Measurements from ENCODE around the gene SOS1. TPM values are rescaled to one million over a fixed set of nuclear protein-coding genes. Genes with fewer than 3 reads are reported as not detected.
A peak's percentile ranks its signal among the peaks of the same experiment; 100 is the strongest.

Gene SOS1
- total RNA-seq, 2 donors from 2014 or later: 35.0 to 54.1 TPM

DNA sequence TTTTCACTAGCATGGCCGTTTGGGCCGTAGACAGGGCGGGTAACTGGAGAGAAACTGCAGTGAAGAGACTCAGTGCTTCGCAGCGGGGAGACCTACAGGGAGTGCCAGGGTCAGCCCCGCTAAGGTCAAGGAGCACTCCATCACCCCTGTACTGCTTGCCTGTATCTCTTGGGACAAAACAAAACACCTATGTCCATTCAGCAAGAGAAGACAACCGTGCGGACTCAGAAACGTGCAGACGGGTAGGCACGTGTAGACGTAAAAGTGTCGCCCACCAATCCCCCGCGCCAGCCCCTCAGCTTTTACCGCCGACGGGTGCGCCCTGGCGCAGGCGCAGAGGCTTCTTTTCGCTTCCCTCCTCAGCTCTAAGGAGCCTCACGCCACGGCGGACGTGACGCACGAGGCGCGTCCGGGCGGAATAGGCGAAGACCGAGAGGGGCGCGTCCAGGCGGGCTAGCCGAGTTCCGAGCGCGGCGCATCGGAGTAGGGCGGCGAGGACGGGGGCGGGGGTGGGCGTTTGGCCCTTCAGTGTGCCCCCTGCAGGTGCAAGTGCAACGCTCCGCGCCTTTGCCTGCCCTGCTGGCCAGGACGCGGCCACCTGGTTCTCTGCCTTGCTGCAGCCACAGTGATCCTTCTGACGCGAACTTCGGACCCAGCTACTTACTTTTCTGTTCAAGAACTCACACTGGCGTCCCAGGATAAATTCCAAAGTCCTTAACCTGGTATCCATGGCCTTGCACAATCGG lies 3.3 kb upstream of the SOS1 start:
- DNase-seq (ENCODE audit: low spot score): peak; percentile 94
- under 1% methylated on average over 58 of the region's 58 CpGs for WGBS
- intact Hi-C loops (cut with DNase I): loop anchor here (5.0 kb wide), 1 partner anchor 52 kb away; no protein-coding TSS in a partner anchor
- Histone ChIP-seq H3K27ac (peak overlapping the region; percentile 90 to 92), H3K4me3 (peak overlapping the region; percentile 68 to 77), H3K27me3 (replicated peaks; ENCODE audit: insufficient read depth) (no peaks in the 10 kb centered on the region), H3K9me3 (no peaks in the 10 kb centered on the region), H3K36me3 (no peaks in the 10 kb centered on the region), H3K4me1 (replicated peaks) (peaks cover 5% of the 10 kb centered on the region)
- TF ChIP-seq POLR2A (IDR thresholded peaks at IDR 0.05): peak; percentile 88
- peak; percentile 97 for TF ChIP-seq POLR2AphosphoS5 (IDR thresholded peaks at IDR 0.05)
- TF ChIP-seq, protein P1, sequence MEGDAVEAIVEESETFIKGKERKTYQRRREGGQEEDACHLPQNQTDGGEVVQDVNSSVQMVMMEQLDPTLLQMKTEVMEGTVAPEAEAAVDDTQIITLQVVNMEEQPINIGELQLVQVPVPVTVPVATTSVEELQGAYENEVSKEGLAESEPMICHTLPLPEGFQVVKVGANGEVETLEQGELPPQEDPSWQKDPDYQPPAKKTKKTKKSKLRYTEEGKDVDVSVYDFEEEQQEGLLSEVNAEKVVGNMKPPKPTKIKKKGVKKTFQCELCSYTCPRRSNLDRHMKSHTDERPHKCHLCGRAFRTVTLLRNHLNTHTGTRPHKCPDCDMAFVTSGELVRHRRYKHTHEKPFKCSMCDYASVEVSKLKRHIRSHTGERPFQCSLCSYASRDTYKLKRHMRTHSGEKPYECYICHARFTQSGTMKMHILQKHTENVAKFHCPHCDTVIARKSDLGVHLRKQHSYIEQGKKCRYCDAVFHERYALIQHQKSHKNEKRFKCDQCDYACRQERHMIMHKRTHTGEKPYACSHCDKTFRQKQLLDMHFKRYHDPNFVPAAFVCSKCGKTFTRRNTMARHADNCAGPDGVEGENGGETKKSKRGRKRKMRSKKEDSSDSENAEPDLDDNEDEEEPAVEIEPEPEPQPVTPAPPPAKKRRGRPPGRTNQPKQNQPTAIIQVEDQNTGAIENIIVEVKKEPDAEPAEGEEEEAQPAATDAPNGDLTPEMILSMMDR (IDR thresholded peaks at IDR 0.05): peak in 3 of 4 experiments; percentile 50 to 61 (median 52)

DNA sequence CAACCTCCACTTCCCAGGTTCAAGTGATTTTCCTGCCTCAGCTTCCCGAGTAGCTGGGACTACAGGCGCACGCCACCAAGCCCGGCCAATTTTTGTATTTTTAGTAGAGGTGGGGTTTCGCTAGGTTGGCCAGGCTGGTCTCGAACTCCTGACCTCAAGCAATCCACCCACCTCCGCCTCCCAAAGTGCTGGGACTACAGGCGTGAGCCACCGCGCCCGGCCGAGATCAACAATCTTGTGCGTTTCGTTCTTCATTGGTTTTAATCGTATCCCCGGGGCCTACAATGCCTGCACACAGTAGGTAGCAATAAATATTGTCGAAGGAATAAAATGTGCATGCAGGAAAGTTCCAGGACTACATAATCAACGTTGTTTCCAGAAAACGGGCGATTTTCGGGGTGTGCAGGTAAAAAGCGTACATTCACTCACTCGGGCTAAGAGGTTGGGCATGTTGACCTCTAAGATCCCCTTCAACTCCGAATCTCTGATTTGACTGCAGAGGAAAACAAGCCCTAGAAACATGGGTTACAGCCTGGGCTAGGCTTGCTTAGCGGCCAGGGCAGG lies 2.7 kb upstream of the SOS1 start:
- no peak for DNase-seq (ENCODE audit: low spot score)
- H3K4me3 ChIP-seq: peak overlapping the region; percentile 68 to 77
- peaks cover 5% of the 10 kb centered on the region for H3K4me1 ChIP-seq (replicated peaks)
- WGBS: 60% methylated on average over 25 of the region's 25 CpGs
- H3K27me3 ChIP-seq (replicated peaks; ENCODE audit: insufficient read depth): no peaks in the 10 kb centered on the region
- TF ChIP-seq POLR2AphosphoS5 (IDR thresholded peaks at IDR 0.05): no peak
- TF ChIP-seq, protein P1 (IDR thresholded peaks at IDR 0.05): no peak
- TF ChIP-seq POLR2A (IDR thresholded peaks at IDR 0.05): no peak
- H3K27ac ChIP-seq: peak overlapping the region; percentile 90 to 92
- H3K36me3 ChIP-seq: no peaks in the 10 kb centered on the region
- no peaks in the 10 kb centered on the region for H3K9me3 ChIP-seq
- intact Hi-C loops (cut with DNase I): loop anchor here (5.0 kb wide), 1 partner anchor 51 kb away; no protein-coding TSS in a partner anchor

DNA sequence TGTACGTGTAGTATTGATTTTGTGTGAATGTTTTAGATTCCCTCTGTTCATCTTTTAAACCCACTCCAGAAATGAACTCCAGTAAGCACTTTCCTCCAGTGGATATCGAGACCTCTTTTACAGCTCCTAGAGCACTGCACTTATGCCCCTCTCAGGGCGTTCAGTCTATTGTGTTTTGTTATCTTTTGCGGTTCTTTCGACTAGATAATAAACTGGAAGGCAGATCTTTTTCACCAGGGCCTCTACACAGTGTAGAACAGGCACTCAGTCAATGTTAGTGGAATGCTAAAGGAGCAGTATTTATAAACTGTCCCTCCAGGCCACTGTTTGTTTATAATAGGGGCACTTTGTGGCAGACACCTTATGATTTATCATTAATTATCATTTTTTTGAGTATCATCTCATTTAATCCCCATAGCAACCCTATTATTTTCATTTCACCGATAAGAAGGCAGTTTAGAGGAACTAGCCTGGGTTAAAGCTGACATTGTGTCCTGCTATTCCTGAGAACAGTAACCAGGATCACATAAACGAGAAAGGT lies 742 bp upstream of the SOS1 start:
- no peaks in the 10 kb centered on the region for H3K36me3 ChIP-seq
- DNase-seq (ENCODE audit: low spot score): no peak
- H3K4me3 ChIP-seq: peak overlapping the region; percentile 82 to 84
- intact Hi-C loops (cut with DNase I): loop anchor here (2.0 to 5.0 kb wide), 2 partner anchors 49 to 107 kb away; no protein-coding TSS in a partner anchor
- TF ChIP-seq POLR2AphosphoS5 (IDR thresholded peaks at IDR 0.05) (no peak), POLR2A (IDR thresholded peaks at IDR 0.05) (no peak)
- TF ChIP-seq, protein P1 (IDR thresholded peaks at IDR 0.05): no peak
- peaks cover 5% of the 10 kb centered on the region for H3K4me1 ChIP-seq (replicated peaks)
- H3K27me3 ChIP-seq (replicated peaks; ENCODE audit: insufficient read depth): no peaks in the 10 kb centered on the region
- 9% methylated on average over 7 of the region's 7 CpGs for WGBS
- no peaks in the 10 kb centered on the region for H3K9me3 ChIP-seq
- H3K27ac ChIP-seq: peak overlapping the region; percentile 98

DNA sequence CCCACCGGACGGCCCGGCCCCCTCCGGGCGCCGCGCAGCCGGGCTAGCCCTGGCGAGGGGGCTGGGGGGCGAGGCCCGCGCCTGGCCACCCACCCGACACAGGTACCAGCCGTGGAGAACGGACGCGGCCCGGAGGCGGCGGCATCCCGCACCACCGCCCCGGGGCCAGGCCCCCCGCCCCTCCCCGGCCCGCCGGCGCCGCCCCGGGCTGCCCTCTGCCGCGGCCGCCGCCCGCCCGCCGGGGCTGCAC lies 405 bp downstream of the SOS1 start:
- Histone ChIP-seq H3K36me3 (no peaks in the 10 kb centered on the region), H3K9me3 (no peaks in the 10 kb centered on the region), H3K4me3 (peak overlapping the region; percentile 82 to 84), H3K27me3 (replicated peaks; ENCODE audit: insufficient read depth) (no peaks in the 10 kb centered on the region), H3K27ac (peak overlapping the region; percentile 98), H3K4me1 (replicated peaks) (peaks cover 5% of the 10 kb centered on the region)
- intact Hi-C loops (cut with DNase I): loop anchor here (2.0 to 5.0 kb wide), 2 partner anchors 48 to 108 kb away; no protein-coding TSS in a partner anchor
- TF ChIP-seq POLR2AphosphoS5 (IDR thresholded peaks at IDR 0.05) (no peak), POLR2A (IDR thresholded peaks at IDR 0.05) (no peak)
- TF ChIP-seq, protein P1 (IDR thresholded peaks at IDR 0.05): no peak
- DNase-seq (ENCODE audit: low spot score): no peak
- WGBS: 0% methylated on average over 15 of the region's 37 CpGs

All from prostate gland (tissue), 2 donors.